ENCODE results near the gene EIF1AX. TPM values are rescaled to one million over a fixed set of nuclear protein-coding genes. Genes with fewer than 3 reads are reported as not detected.

EIF1AX gene
- total and polyA plus RNA-seq, 2 of the 13 experiments (the other 11 are each of a cell fraction or from before 2014, with no cell fraction given) = 35.1 to 82.7 TPM

GRCh38 chrX:20135944-20136343 lies 5.7 kb downstream of the EIF1AX start:
- Histone ChIP-seq H3K4me3 (replicated peaks in 1 of 3; ENCODE audit: insufficient read depth in 1 of 3, low read depth in 2 of 3, low read length in 3 of 3) (no peak overlapping the region), H3K36me3 (replicated peaks in 1 of 2; ENCODE audit: control insufficient read depth in 1 of 2, insufficient read depth in 2 of 2, low read length in 2 of 2) (peaks cover 4 to 24% of the 10 kb centered on the region in 2 experiments; a peak in 4 of 5 replicates), H4K20me1 (ENCODE audit: insufficient read depth, low read length) (peaks cover 26% of the 10 kb centered on the region), H3K27ac (ENCODE audit: extremely low read length, insufficient read depth, low read length) (no peak overlapping the region), H3K79me2 (ENCODE audit: insufficient read depth, low read length) (peaks cover 36% of the 10 kb centered on the region), H3K4me1 (ENCODE audit: insufficient read depth, low read length) (peaks cover 34% of the 10 kb centered on the region), H3K4me2 (ENCODE audit: low read depth, low read length) (no peak overlapping the region), H2AFZ (ENCODE audit: low read length) (no peak overlapping the region), H3K27me3 (ENCODE audit: control insufficient read depth in 1 of 2, insufficient read depth in 2 of 2, low read length in 2 of 2) (no peaks in the 10 kb centered on the region), H3K9me3 (ENCODE audit: low read length) (no peaks in the 10 kb centered on the region), H3K9ac (ENCODE audit: insufficient read depth, low read depth, low read length) (no peak overlapping the region)
- TF ChIP-seq ZNF737 (CRISPR knock-in tag; IDR thresholded peaks at IDR 0.05; ENCODE audit: borderline replicate concordance) = no peak
- no peak for TF ChIP-seq ZBTB43 (CRISPR knock-in tag; conservative IDR thresholded peaks at IDR 0.05)
- no peak for TF ChIP-seq TGIF2 (CRISPR knock-in tag; IDR thresholded peaks at IDR 0.05)
- TF ChIP-seq NFYC (CRISPR knock-in tag; IDR thresholded peaks at IDR 0.05) = no peak
- TF ChIP-seq ZNF569 (CRISPR knock-in tag; IDR thresholded peaks at IDR 0.05; ENCODE audit: borderline replicate concordance) = no peak
- TF ChIP-seq RCOR2 (CRISPR knock-in tag; IDR thresholded peaks at IDR 0.05) = no peak
- TF ChIP-seq ZNF143 (CRISPR knock-in tag; IDR thresholded peaks at IDR 0.05) = no peak
- no peak for TF ChIP-seq ZNF552 (CRISPR knock-in tag; IDR thresholded peaks at IDR 0.05; ENCODE audit: borderline replicate concordance)
- no peak for TF ChIP-seq NCOA5 (CRISPR knock-in tag; IDR thresholded peaks at IDR 0.05)
- TF ChIP-seq ZNF839 (CRISPR knock-in tag; IDR thresholded peaks at IDR 0.05; ENCODE audit: borderline replicate concordance) = no peak
- no peak for TF ChIP-seq SSRP1 (CRISPR knock-in tag; IDR thresholded peaks at IDR 0.05)
- no peak for TF ChIP-seq MAFK (conservative IDR thresholded peaks at IDR 0.05 in 1 of 2, IDR thresholded peaks at IDR 0.05 in 1 of 2; ENCODE audit: low read length in 2 of 2)
- no peak for TF ChIP-seq THYN1 (CRISPR knock-in tag; IDR thresholded peaks at IDR 0.05; ENCODE audit: borderline replicate concordance, low read depth)
- no peak for TF ChIP-seq SATB2 (CRISPR knock-in tag; IDR thresholded peaks at IDR 0.05)
- TF ChIP-seq GATAD1 (CRISPR knock-in tag; IDR thresholded peaks at IDR 0.05) = no peak
- no peak for TF ChIP-seq RAD21 (CRISPR knock-in tag; IDR thresholded peaks at IDR 0.05)
- TF ChIP-seq ZNF761 (CRISPR knock-in tag; conservative IDR thresholded peaks at IDR 0.05) = no peak
- TF ChIP-seq CCAR2 (optimal IDR thresholded peaks at IDR 0.05; ENCODE audit: low read depth, low read length) = no peak
- TF ChIP-seq HNRNPL (IDR thresholded peaks at IDR 0.05; ENCODE audit: low read depth, low read length) = no peak
- ChIA-PET CTCF (ENCODE audit: low intra/inter-chr PET ratio, low total read pairs) (no interaction called here), POLR2A (no interaction called here)
- in situ Hi-C loops (cut with HindIII; ENCODE audit: extremely low pct_ligation_motif_present, low pct_unique_long_range_greater_than_20kb) (no loop called here), intact Hi-C loops (cut with micrococcal nuclease; ENCODE audit: unreplicated experiment) (no loop called here)
- ATAC-seq (no peak), DNase-seq (ENCODE audit: low spot score) (no peak), FAIRE-seq (no peak)
- 90% methylated on average over 5 of the region's 5 CpGs for WGBS (ENCODE audit: low lambda C conversion rate)
- no TSS peak for BruUV-seq (replicated peaks)
